Endometrial microvascular endothelial cells (primary cell): ENCODE results near the gene PEX5. TPM values are rescaled to one million over a fixed set of nuclear protein-coding genes. Genes with fewer than 3 reads are reported as not detected.

Experiments used
- in situ Hi-C: cut with HindIII; loops from 2 replicates; pipeline ENCODE4 v1.10.0; 2017; ENCODE audit warnings: low sequenced_read_pairs, low pct_unique_long_range_greater_than_20kb; ENCODE audit errors: inconsistent ontology term
- total RNA-seq: library from RNA; depleted of rRNA; stranded (reverse); fragments of >200 nt; gene quantifications from one replicate; pipeline ENCODE4 v1.2.3, GENCODE V29; 2015; ENCODE audit errors: inconsistent ontology term

Gene PEX5
- 22.8 TPM for total RNA-seq

DNA sequence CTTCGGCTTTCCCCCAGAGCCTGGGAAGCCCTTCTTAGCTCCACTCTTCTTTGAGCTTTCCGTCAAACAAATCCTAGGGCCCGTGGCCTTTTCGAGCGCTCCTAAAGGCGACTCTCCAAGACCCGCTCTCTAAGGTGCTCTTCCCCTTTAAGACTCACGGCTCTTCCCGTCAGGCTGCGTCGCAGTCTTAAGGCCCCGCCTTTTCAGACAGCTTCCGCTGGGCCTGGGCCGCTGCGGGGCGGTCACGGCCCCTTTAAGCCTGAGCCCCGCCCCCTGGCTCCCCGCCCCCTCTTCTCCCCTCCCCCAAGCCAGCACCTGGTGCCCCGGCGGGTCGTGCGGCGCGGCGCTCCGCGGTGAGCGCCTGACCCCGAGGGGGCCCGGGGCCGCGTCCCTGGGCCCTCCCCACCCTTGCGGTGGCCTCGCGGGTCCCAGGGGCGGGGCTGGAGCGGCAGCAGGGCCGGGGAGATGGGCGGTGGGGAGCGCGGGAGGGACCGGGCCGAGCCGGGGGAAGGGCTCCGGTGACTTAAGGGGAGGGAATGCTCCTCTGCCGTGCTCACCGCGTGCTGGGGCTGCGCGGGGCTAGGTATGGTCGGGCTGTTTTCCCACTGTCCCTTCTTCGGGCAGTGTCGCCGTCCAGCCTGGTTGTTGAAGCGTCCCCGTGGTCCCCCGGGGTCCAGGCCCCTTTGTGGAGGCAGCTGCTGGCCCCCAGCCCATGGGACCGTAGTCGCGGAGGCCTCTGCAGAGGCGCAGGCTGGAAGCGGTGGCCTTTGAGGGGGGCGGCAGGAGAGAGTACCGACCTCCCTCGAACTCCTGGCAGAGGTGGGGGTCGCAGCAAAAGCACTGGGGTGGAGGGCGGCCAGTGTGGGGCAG, at the start of gene PEX5:
Gene PEX5 (plus strand): TSS at position 289 of the 870 bp plus-strand sequence. CDS start 692 bp downstream, outside the sequence.
- in situ Hi-C loops: no loop called here

DNA sequence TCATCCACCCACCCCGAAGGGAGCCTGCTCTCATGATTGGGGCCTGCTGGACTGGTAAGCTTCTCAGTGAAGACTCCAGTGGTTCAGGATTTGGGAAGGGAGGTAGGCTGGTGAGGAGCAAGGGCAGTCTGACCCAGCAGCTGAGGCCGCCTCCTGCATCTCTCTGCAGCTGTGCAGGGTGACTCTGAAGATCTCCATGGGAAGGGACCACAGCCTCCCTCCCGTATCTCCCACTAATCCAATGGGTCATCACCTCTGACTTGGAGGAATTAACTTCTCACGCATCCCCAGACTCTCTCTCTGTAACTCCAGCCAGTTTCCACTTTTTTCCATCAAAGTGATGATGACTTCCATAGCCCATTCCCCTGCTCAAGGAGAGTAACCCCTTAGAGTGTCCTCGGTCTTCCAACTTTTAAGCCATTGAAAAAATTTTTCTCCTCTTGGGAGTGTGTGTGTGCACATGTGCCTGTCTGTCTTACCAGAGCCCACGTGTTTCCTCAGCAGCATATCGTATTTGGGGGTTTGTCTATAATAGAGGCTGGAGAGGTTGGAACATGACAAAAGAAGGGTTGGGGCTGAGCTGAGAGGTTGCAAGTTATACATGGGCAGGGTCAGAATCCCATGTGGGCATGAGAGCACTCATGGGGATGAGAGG, 48.0 kb upstream of the PEX5 start:
- in situ Hi-C loops: no loop called here

DNA sequence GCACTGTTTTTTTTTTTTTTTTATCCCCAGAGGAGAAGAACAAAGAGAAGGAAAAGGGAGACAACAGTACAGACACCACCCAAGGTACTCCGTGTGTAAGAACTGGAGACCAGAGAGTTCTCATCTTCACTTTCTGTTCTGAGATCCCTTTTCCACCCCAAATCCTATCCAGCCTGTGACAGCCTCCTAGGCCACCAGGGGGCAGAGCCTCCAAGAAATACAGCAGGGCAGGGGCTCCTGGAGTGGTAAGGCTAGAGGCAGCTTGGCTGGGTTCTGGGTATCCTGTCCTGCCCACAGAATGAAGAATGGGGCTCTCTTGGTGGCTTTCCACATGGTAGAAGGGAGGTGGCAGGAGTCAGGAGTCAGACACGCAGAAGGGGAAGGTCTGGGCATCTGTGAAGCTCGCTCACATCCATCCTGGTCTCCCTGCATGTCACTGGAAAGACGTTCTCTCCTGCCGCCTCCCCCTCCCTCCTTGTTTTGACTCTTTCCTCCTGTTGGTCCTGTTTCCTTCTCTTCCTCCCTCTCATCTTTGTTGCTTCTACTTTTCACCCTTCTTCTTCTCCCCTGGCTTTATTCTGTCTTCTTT, 47.3 kb upstream of the PEX5 start:
- in situ Hi-C loops: no loop called here

DNA sequence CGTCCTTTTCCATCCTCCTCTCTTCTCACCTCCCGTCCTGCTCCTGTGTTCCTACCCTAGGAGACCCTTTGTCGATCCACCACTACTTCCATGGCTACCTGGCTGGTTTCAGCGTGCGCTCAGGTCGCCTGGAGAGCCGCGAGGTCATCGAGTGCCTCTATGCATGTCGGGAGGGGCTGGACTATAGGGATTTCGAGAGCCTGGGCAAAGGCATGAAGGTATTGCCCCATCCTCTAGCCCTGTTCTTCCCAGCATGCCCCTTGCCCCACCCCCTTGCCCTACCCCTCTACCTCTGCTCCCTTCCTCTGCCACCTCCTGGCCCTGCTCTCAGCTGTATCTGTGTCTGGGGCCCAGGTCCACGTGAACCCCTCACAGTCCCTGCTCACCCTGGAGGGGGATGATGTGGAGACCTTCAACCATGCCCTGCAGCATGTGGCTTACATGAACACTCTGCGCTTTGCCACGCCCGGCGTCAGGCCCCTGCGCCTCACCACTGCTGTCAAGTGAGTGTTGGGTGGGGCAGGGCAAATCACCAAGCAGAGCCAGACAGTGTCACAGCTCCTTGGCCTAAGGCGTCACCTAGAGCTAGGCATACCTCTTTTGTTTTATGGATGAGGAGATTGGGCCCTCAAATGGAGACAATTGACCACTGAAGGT, 46.5 kb upstream of the PEX5 start:
- in situ Hi-C loops: no loop called here

DNA sequence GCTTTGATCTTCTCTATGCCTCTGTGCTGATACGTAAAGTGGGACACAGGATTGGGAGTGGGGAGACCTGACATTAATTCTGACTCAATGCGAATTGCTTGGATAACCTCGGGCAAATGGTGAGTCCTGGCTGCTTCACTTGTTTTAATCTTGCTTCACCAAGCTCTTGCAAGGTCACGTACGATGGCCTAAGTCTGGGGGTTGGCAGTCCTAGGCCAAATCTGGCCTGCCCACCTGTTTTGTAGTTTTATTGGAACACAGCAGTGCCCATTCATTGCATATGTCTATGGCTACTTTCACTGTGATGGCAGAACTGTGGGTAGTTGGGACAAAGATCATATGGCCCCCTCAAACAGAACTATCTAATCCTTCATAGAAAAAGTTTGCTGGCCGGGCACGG, 45.9 kb upstream of the PEX5 start:
- in situ Hi-C loops: no loop called here

DNA sequence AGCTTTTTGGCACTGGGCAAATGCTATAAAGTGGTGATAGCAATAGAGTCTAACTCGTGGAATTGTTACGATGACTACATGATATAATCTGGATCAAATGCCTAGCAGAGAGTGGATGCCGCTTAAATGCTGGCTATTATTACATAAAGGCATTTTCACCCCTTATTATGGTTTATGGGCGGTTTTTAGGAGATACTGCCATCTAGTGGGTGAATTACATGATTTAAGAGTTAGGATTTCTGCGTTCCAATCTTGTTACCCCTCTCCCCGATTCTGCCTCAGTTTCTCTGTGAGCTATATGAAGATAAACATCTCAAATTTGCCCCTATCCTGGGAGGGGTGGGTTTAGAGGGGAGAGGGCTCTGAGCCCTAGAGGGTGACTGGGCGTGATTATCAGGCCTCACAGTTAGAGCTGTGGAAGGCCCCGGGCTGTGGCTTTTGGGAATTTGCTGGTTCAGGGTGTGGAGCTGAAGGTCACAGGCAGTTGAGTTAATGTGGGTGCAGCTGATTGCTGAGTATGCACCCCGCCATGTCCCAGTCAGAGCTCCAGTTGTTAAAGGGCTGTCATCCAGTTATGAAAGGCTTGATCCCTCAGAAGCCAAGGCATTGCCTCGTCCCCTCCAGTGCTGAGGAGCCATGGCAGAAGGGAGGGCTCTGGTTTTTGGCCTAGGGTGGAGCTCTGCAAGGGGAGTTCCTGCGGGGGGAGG, 44.9 kb upstream of the PEX5 start:
- in situ Hi-C loops: no loop called here

DNA sequence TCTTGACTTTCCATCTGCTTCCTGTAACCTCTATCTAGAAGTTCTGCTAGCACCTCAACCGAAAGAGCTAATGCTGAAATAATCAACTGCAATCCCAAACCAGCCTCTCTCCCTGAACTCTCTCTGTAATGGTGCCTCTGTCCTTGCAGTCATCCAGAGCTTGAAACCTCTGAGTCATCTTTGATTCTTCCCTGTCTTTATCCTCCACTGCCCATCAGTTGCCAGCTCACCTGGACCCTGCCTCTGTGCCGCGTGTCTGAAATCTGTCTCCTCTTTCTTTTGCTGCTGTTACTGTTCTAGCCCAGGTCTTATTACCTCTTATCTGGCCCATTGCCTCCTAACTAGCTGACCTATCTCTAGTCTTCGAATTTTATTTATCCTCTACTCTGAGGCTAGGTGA, 43.8 kb upstream of the PEX5 start:
- in situ Hi-C loops: no loop called here

DNA sequence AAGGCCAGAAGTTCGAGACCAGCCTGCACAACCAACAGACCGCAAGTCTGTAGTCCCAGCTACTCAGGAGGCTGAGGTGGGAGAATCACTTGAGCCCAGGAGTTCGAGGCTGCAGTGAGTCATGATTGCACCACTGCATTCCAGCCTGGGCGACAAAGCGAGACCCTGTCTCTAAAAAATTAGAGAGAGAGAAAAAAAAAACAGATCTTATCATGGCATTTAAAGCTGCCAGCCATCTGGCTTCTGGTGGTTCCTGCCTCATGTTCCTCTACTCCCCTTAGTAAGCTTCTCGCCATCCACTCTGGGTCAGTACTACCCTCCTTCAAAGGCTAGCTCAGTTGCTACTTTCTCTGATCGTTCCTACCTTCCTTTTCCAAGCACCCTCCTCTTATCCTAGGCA, 43.3 kb upstream of the PEX5 start:
- in situ Hi-C loops: no loop called here

DNA sequence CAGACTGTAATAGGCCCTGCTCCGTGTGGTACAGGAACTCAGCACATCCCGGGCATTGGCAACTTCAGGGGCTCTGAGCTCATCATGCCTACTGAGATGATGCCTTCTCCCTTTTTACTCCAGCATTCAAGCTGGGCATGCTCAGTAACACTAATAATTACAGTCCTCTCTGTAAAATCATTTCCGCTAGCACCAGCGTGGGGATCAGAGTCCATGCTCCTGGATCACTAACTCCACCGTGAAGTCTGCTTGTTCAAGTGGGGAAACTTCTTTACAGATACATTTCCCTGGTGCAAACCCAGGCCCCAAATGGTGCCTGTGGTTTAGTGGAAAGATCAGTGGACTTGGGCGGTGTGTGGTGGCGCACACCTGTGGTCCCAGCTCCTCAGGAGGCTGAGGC, 42.6 kb upstream of the PEX5 start:
- in situ Hi-C loops: no loop called here

DNA sequence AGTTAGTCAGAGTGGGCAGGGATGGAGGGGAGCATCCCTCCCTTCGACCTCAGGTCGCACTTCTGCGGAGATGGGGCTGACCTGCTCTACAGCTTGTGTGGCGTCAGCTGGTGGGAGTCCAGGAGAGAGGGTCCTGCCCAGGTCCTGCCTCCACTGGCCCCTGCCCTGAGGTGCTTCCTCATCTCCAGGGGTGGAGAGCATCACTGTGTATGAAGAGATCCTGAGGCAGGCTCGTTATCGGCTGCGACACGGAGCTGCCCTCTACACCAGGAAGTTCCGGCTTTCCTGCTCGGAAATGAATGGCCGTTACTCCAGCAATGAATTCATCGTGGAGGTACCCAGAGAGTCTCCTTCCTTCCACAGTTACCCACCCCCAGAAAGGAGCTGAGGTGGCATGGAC, 39.1 kb upstream of the PEX5 start:
- in situ Hi-C loops: no loop called here

DNA sequence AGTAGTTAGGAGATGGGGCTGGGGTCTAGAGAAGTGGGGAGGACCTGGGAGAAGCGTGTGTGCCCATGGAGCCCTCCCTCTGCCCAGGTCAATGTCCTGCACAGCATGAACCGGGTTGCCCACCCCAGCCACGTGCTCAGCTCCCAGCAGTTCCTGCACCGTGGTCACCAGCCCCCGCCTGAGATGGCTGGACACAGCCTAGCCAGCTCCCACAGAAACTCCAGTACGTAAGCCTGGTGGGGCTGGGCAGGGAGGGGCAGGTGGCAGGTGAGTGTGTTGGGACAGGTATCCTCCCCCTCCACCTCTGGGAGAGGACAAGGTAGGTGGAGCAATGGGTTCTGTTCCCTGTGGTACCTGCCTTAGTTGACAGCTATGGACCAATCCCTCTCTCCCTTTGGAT, 38.6 kb upstream of the PEX5 start:
- in situ Hi-C loops: no loop called here

DNA sequence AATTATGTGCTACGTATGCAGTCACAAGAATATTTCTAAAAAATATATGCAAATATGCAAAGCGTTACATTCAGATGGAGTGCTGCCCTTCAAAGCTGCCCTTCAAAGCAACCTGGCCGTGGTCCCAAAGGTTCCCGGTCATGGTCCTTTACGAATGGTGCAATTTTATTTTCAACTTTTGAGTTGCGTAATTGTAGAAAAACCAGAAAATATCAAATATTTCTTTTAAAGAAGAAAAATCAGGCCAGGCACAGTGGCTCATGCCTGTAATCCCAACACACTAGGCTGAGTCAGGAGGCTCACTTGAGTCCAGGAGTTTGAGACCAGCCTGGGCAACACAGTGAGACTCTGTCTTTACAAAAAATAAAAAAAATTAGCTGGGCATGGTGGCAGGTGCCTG, 38.0 kb upstream of the PEX5 start:
- in situ Hi-C loops: no loop called here

DNA sequence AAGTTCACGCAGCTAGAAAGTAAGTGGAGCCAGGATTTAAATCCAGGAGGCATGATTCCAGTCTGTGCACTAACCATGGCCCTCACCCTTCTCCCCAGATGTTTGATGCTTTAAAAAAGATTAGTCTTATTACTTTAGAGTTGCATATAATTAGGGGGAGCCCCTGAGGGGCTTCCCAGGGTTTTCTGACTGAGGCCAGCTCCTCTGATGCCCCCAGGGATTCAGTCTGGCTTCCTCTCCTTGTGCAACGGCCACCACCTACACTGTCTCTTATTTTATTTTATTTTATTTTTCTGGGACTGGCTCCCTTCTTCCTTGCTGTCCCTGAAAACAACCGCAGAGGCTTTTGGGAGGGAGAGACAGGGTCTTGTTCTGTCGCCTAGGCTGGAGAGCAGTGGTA, 36.7 kb upstream of the PEX5 start:
- in situ Hi-C loops: no loop called here

DNA sequence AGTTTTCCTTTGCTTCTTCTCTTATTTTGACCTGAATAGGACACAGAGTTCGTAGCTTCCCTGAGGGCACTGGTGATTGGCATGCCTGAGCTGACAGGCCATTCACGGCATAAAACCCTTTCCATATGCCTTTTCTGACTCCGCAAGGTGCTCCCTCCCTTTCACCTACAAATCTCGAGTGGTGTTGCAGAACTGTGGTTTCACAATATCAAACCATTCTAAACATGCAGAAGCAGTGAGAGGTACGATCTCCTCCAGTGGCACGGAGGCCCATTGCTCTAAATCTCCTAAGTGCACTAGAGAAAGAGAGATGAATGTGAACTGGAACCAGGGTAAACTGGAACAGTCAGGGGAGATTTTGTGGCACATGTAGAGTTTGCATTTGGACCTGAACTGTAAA, 35.4 kb upstream of the PEX5 start:
- in situ Hi-C loops: no loop called here

DNA sequence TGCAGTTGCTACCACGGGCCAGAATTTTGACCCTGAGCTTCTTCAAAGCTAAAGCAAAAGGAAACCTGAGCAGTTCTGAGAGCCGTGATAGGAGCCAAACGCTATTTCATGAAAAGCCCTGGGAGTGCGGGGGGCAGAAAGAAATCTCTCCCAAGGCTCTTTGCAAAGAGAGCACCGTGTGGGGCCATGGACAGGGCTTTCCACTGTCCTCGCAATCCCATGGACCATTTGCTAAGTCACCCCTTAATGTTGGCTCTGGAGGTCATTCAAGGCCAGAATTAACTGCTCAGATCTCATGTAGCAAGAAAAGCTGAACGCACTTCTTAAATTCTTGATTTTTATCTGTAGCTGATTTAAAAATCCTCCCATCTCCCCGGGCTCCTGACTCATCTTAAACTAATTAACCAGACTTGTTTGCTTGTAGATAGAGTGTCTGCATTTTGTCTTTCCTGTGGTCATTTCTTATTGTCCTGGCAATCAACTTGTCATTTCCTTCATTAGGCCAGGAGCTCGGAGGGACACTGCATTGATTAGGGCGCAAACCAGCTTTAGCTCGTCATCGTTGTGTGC, 34.5 kb upstream of the PEX5 start:
- in situ Hi-C loops: no loop called here

DNA sequence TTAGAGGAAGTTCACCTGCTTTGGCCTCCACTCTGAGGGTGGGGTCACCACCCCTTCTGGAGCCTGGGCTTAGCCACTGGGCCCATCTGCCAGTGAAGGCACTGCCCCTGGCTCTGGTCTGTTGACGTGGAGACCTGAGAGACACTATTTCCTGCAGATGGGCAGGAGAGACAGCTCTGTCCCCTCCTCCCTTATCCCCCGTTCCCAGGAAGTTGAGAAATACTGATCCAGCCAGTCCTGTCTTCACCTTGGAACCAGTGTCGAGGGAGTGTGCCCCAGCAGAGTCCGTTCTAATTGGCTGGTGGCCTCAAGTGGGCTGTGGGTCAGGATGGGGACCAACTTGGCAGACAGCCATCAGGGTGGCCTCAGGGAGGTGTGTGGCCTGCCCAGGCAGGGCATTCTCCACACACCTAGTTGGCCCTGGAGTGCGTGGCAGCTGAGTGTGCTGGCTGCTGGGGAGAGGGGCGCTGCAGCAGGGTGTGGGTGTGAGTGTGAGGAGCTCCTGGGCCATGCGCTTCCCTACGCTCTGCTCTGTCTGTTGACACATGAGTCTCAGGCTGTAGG, 33.9 kb upstream of the PEX5 start:
- in situ Hi-C loops: no loop called here

DNA sequence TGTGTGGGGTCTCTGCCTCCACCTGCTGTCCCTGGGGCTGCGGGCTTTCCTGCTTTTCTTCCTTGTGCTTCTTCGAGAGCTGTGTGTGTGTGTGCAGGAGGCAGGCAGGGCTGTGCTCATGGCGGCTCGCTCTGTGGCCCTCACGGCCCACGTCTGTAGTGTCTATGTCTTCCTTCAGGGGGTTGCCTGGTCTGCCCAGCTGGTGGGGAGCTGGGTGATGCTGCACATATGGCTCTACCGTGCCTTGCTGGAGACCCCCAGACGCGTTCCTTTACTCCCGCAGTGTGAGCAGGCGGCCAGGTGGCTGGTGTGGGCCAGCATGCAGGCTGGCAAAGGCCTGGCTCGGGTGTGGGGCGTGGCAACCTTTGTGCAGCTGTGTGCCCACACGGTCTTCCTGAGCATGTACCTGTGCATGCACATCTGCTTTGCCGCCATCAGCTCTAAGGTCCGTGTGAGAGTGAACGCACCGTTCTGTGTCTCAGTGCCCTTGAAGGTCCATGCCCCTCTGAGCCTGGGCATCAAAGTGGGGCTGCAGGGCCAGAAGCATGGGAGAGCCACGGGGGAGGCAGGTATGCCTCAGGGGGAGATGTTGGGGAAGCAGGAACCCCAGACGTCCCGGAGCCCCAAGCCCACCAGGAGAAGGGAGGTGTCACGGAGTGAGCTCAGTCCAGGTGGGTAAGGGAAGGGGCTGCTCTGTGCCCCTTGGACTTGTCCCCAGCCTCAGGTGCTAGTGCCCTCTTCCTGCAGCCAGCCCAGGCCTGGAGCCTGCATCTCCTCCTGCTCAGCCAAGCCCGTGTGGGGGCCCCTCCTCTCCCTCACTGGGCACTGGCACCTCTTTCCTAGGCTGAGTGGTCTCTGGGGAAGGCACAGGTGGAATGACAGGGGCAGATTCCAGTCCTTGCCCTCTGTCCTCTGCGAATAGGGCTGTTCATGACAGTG, 33.0 kb upstream of the PEX5 start:
- in situ Hi-C loops: no loop called here
